Left renal pelvis (tissue), 4 donors: ENCODE results near the gene RNU4-1. TPM values are rescaled to one million over a fixed set of nuclear protein-coding genes. Genes with fewer than 3 reads are reported as not detected.

Experiments
- DNase-seq, 4 donors: peaks; one replicate each; pipeline ENCODE4 v3.0.0-alpha.2; 2013; ENCODE audit warnings: low read depth in 4 of 4, low spot score in 3 of 4
- polyA plus RNA-seq, 4 donors: library from polyadenylated mRNA; unstranded; fragments of 120-200 nt; gene quantifications; one replicate each; pipeline ENCODE4 v1.2.1, GENCODE V29; 2013; ENCODE audit not compliant: insufficient read length in 4 of 4

The RNU4-1 gene
- polyA plus RNA-seq, 4 donors: not detected

GRCh38 chr12:120292411-120292660 lies 701 bp downstream of the RNU4-1 start:
- DNase-seq: peak in 1 of 4 donors; percentile 12

- DNase-seq: peak in 2 of 4 donors; percentile 5 to 16
These were observed 2.3 kb downstream of the RNU4-1 start for GRCh38 chr12:120290609-120291305.

- DNase-seq: no peak
These were observed 5.5 kb downstream of the RNU4-1 start for GRCh38 chr12:120287491-120287890.

- DNase-seq: no peak
These were observed 6.1 kb downstream of the RNU4-1 start for GRCh38 chr12:120286768-120287490.

GRCh38 chr12:120284381-120284780 lies 8.7 kb downstream of the RNU4-1 start:
- DNase-seq: no peak

- DNase-seq: no peak
These were observed 9.7 kb downstream of the RNU4-1 start for GRCh38 chr12:120283318-120283717.

GRCh38 chr12:120278137-120279069 lies 14.6 kb downstream of the RNU4-1 start:
- DNase-seq: no peak

- no peak for DNase-seq
These were observed 16.3 kb downstream of the RNU4-1 start for GRCh38 chr12:120276734-120277133.

- DNase-seq: no peak
These were observed 25.3 kb downstream of the RNU4-1 start for GRCh38 chr12:120267736-120268135.

GRCh38 chr12:120266180-120266870 lies 26.7 kb downstream of the RNU4-1 start:
- DNase-seq: no peak

GRCh38 chr12:120265473-120266179 lies 27.4 kb downstream of the RNU4-1 start, which contains the start of gene PXN:
Gene PXN (minus strand): TSS chr12:120265730. CDS start chr12:120265629, 101 bp downstream.
- no peak for DNase-seq

GRCh38 chr12:120264904-120265472 lies 28.0 kb downstream of the RNU4-1 start:
- no peak for DNase-seq

- DNase-seq: no peak
These were observed 28.7 kb downstream of the RNU4-1 start for GRCh38 chr12:120264086-120264903.

- DNase-seq: no peak
These were observed 29.3 kb downstream of the RNU4-1 start for GRCh38 chr12:120263748-120264085.

- no peak for DNase-seq
These were observed 29.9 kb downstream of the RNU4-1 start for GRCh38 chr12:120262852-120263747.

- no peak for DNase-seq
These were observed 30.8 kb downstream of the RNU4-1 start for GRCh38 chr12:120261951-120262851.

GRCh38 chr12:120260607-120261006 lies 32.4 kb downstream of the RNU4-1 start:
- no peak for DNase-seq
